SU-DHL-6 (cell line): Measurements from ENCODE around the gene ABR.
"Not testable (repeated sequence)": the region's sequence is repeated elsewhere in the genome, so short reads cannot be mapped to it uniquely, and the experiment has no call there.

Experiments used
- H2AFZ ChIP-seq: fragments of 200-600 bp; sonication (generic); 2 replicates; pipeline ENCODE4 v1.6.1; 2014; ENCODE audit warnings: low read depth, mild to moderate bottlenecking, moderate library complexity, mixed read lengths, antibody characterized with exemption, low read length; ENCODE audit not compliant: severe bottlenecking
- H3F3A ChIP-seq: fragments of 200-600 bp; shearing (Covaris generic); 2 replicates; pipeline ENCODE4 v1.6.0; 2016; ENCODE audit warnings: antibody characterized with exemption, mild to moderate bottlenecking; ENCODE audit not compliant: insufficient read depth
- H3K27ac ChIP-seq: fragments of 200-600 bp; sonication (generic); 2 replicates; pipeline ENCODE4 v1.5.1; 2016; ENCODE audit warnings: low read depth, mild to moderate bottlenecking, low read length, moderate library complexity, mixed read lengths
- H3K27me3 ChIP-seq: fragments of 200-600 bp; sonication (generic), shearing (Covaris generic); 2 replicates; pipeline ENCODE4 v1.6.0; 2014; ENCODE audit warnings: mild to moderate bottlenecking, low read length
- H3K36me3 ChIP-seq: fragments of 200-600 bp; sonication (generic); 2 replicates; pipeline ENCODE4 v1.6.1; 2014; ENCODE audit warnings: mild to moderate bottlenecking, low read length, mixed read lengths
- H3K4me2 ChIP-seq: fragments of 300-600, 200-600 bp; shearing (Covaris generic), sonication (generic); 2 replicates; pipeline ENCODE4 v1.6.0; 2014; ENCODE audit warnings: low read length, low read depth, mild to moderate bottlenecking; ENCODE audit not compliant: poor library complexity, severe bottlenecking
- H3K4me3 ChIP-seq: fragments of 200-600 bp; sonication (generic); 2 replicates; pipeline ENCODE4 v1.5.1; 2014; ENCODE audit warnings: antibody characterized with exemption, low read length, mild to moderate bottlenecking, mixed read lengths; ENCODE audit not compliant: insufficient read depth, poor library complexity, severe bottlenecking
- H3K79me2 ChIP-seq: fragments of 200-600 bp; sonication (generic); 2 replicates; pipeline ENCODE4 v1.6.1; 2014; ENCODE audit warnings: mild to moderate bottlenecking, low read length, moderate library complexity; ENCODE audit not compliant: insufficient read depth
- H3K9ac ChIP-seq: fragments of 200-600 bp; sonication (generic); 2 replicates; pipeline ENCODE4 v1.7.0; 2014; ENCODE audit warnings: mild to moderate bottlenecking, low read length
- H3K9me2 ChIP-seq: fragments of 200-600 bp; sonication (generic); replicated peaks from 2 replicates; pipeline ENCODE4 v1.6.1; 2014; ENCODE audit warnings: low read length; ENCODE audit not compliant: insufficient read depth
- H3K9me3 ChIP-seq: fragments of 200-600 bp; sonication (generic); 2 replicates; pipeline ENCODE4 v1.6.1; 2014; ENCODE audit warnings: low read length, mixed read lengths; ENCODE audit not compliant: insufficient read depth
- H4K20me1 ChIP-seq: fragments of 200-600 bp; sonication (generic); 2 replicates; pipeline ENCODE4 v1.6.1; 2014; ENCODE audit warnings: low read depth, mild to moderate bottlenecking, antibody characterized with exemption, low read length, moderate library complexity, mixed read lengths
- EZH2phosphoT487 ChIP-seq: fragments of 200-600 bp; sonication (generic), shearing (Covaris generic); conservative IDR thresholded peaks from 2 replicates; pipeline ENCODE4 v1.6.1; 2018; ENCODE audit warnings: mild to moderate bottlenecking, antibody characterized with exemption, low read length, moderate library complexity, mixed read lengths
- TF ChIP-seq, protein P1 (sequence below): fragments of 200-600 bp; sonication (generic); IDR thresholded peaks from one replicate; pipeline ENCODE4 v1.5.1; 2017; ENCODE audit warnings: antibody characterized with exemption, mild to moderate bottlenecking, low read length, moderate library complexity; ENCODE audit not compliant: insufficient read depth, poor library complexity, severe bottlenecking

Gene ABR

DNA sequence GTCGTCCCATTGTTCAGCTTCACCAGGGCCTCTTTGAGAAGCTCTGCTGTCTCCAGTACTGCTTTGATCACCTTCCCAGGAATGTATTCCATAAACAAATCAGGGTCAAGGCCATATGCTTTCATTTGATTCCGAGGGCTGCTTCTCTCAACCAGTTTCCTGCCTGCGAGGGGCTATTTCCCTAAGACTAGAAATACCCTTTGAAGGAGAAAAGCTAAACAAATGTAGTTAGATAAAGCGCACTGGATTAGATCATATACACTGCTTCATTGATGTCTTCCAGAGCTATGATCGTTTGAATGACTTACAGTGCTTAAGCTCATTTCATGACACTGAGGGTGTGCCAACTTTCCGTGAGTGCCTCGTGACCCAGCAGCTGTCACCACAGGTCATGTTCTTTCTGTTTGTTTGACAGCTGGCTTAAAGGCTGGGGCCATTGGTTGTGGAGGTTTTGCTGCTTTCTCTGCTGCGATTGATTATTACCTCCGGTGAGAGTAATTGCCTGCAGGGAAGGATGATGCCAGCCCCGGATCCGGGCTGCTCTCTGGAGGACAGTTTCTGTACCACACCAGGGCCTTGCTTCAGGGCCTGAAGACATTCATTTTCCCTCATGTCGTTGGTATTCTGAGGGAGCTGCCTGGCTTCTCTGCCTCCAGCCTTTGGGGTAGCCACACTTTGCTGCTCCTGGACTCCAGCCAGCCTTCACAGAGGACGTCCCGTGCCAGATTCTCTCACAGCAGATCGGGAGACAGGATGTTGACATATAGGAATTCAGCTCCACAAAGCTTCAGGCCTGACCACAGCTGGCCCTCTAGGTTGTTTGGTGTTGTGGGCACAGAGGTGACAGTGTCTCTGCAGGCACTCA is 179.0 kb downstream of the ABR start:
- Histone ChIP-seq H3K4me2 (no peak overlapping the region), H3K4me3 (no peak overlapping the region), H3F3A (peaks cover 9% of the 10 kb centered on the region; the same call in 1 of the 2 replicates), H3K27me3 (no peaks in the 10 kb centered on the region), H3K9me3 (no peaks in the 10 kb centered on the region), H3K79me2 (0 out of 2 replicates have a peak, but pooled peaks cover 8% of the 10 kb centered on the region), H3K36me3 (no peaks in the 10 kb centered on the region), H3K9ac (no peak overlapping the region), H4K20me1 (peaks cover 5% of the 10 kb centered on the region; the same call in 1 of the 2 replicates), H3K9me2 (no peaks in the 10 kb centered on the region), H3K27ac (no peak overlapping the region), H2AFZ (no peak overlapping the region)
- TF ChIP-seq EZH2phosphoT487, result no peak
- TF ChIP-seq, protein P1, sequence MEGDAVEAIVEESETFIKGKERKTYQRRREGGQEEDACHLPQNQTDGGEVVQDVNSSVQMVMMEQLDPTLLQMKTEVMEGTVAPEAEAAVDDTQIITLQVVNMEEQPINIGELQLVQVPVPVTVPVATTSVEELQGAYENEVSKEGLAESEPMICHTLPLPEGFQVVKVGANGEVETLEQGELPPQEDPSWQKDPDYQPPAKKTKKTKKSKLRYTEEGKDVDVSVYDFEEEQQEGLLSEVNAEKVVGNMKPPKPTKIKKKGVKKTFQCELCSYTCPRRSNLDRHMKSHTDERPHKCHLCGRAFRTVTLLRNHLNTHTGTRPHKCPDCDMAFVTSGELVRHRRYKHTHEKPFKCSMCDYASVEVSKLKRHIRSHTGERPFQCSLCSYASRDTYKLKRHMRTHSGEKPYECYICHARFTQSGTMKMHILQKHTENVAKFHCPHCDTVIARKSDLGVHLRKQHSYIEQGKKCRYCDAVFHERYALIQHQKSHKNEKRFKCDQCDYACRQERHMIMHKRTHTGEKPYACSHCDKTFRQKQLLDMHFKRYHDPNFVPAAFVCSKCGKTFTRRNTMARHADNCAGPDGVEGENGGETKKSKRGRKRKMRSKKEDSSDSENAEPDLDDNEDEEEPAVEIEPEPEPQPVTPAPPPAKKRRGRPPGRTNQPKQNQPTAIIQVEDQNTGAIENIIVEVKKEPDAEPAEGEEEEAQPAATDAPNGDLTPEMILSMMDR, result no peak

- Histone ChIP-seq H3K27me3 (no peaks in the 10 kb centered on the region), H3K27ac (no peak overlapping the region), H3K4me3 (peak overlapping the region; percentile 75), H3F3A (peaks cover 9% of the 10 kb centered on the region; the same call in 1 of the 2 replicates), H2AFZ (no peak overlapping the region), H3K4me2 (peak overlapping the region; percentile 71), H3K79me2 (0 out of 2 replicates have a peak, but pooled peaks cover 8% of the 10 kb centered on the region), H3K9ac (peak overlapping the region; percentile 84), H3K9me3 (peaks cover 17% of the 10 kb centered on the region; the same call in 1 of the 2 replicates), H4K20me1 (peaks cover 5% of the 10 kb centered on the region; the same call in 1 of the 2 replicates), H3K9me2 (no peaks in the 10 kb centered on the region), H3K36me3 (no peaks in the 10 kb centered on the region)
- TF ChIP-seq EZH2phosphoT487, result no peak
- TF ChIP-seq, protein P1, result no peak
These were observed 181.7 kb downstream of the ABR start for GRCh38 chr17:998111-998510.

DNA sequence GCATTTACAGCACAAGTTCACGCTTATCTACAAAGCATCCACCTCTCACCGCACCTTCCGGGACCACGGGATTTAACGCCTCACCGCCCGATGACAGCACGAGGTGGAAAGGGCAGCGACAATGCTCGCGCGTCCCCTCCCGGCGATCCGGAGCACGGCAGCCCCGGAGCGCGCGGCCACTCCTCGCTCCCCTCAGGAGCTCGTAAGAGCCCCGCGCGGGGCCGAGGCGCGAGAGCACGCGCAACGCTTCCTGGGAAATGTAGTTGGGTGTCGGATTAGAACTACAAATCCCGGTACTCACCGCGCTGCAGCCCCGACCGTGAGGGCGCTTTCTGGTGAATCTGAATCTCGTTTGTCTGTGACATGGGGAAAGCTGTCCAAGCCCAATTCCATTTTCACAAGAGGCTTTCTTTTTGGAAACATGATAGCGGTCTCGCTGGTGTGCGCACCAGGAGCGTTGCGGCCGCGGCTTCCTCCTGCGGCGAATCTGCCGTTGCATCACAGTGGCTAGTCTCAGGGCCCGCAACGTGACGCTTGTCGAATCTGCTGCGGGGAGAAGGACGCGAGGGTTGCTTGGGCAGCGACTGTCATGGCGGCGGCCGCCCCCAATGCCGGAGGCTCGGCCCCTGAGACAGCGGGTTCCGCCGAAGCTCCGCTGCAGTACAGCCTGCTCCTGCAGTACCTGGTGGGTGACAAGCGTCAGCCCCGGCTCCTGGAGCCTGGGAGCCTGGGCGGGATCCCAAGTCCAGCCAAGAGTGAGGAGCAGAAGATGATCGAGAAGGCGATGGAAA is 183.0 kb downstream of the ABR start, which contains the start of gene TIMM22:
Gene TIMM22, plus strand, starts transcription at position 576 of the 791 bp plus-strand sequence. Its CDS starts 14 bp downstream, at position 590.
- Histone ChIP-seq H3K9me3 (peaks cover 23% of the 10 kb centered on the region; the same call in 1 of the 2 replicates), H3K9ac (peak within 1 kb of the TSS; percentile 84), H3K79me2 (0 out of 2 replicates have a peak, but pooled peaks cover 8% of the 10 kb centered on the region), H3K4me3 (peak within 1 kb of the TSS; percentile 75), H3K4me2 (peak within 1 kb of the TSS; percentile 71), H2AFZ (peak within 1 kb of the TSS; percentile 94), H3K36me3 (no peaks in the 10 kb centered on the region), H4K20me1 (peaks cover 5% of the 10 kb centered on the region; the same call in 1 of the 2 replicates), H3K27ac (peak within 1 kb of the TSS; percentile 71), H3F3A (peaks cover 9% of the 10 kb centered on the region; the same call in 1 of the 2 replicates), H3K9me2 (no peaks in the 10 kb centered on the region), H3K27me3 (no peaks in the 10 kb centered on the region)
- TF ChIP-seq, protein P1, result peak; percentile 77
- TF ChIP-seq EZH2phosphoT487, result no peak

- H2AFZ ChIP-seq, H3K36me3 ChIP-seq, H3K9ac ChIP-seq, H3K9me2 ChIP-seq, H3K27ac ChIP-seq, H4K20me1 ChIP-seq, H3K4me2 ChIP-seq, H3K79me2 ChIP-seq, H3F3A ChIP-seq, H3K4me3 ChIP-seq, H3K27me3 ChIP-seq: not testable (repeated sequence)
- H3K9me3 ChIP-seq, result peaks cover 23% of the 10 kb centered on the region; the same call in 1 of the 2 replicates
These were observed 184.5 kb downstream of the ABR start for GRCh38 chr17:995324-995723.
